K562 treated with DMSO at 1 percent for 4 hours (cell line): Measurements from ENCODE around the gene TMEM179. TPM values are rescaled to one million over a fixed set of nuclear protein-coding genes. Genes with fewer than 3 reads are reported as not detected.

Source experiments
- total RNA-seq: library from RNA; unstranded; fragments of 300-600 nt; gene quantifications from 2 replicates; pipeline ENCODE4 v1.2.3, GENCODE V29; 2022; ENCODE audit not compliant: insufficient read depth

Gene TMEM179
- not detected in 2 replicates for total RNA-seq

GRCh38 chr14:104604458-104605449, at the start of gene TMEM179:
Gene TMEM179, minus strand, starts transcription at chr14:104604772. Its CDS starts 31 bp downstream, at chr14:104604741.

GRCh38 chr14:104579507-104579906, 25.1 kb downstream of the TMEM179 start, which contains the start of gene C14orf180:
Gene C14orf180, plus strand, starts transcription at chr14:104579764. Its CDS starts 6,667 bp downstream, at chr14:104586431.

Other genes starting within 250 kb of the TMEM179 start
- not detected in 2 replicates for gene C14orf180, start 25.0 kb downstream of the TMEM179 start, total RNA-seq
- gene INF2, start 84.8 kb upstream of the TMEM179 start, total RNA-seq = 19.1 and 24.2 TPM in 2 replicates
- 11.7 and 16.5 TPM in 2 replicates for gene ADSS1, start 119.5 kb upstream of the TMEM179 start, total RNA-seq
- 115 and 126 TPM in 2 replicates for gene SIVA1, start 148.4 kb upstream of the TMEM179 start, total RNA-seq
- gene AKT1, start 191.0 kb upstream of the TMEM179 start, total RNA-seq = 102 and 123 TPM in 2 replicates
- gene ZBTB42, start 196.3 kb upstream of the TMEM179 start, total RNA-seq = 3.1 and 4.1 TPM in 2 replicates